Spleen (tissue), 11 donors: ENCODE data around the gene PDCL3. TPM values are rescaled to one million over a fixed set of nuclear protein-coding genes. Genes with fewer than 3 reads are reported as not detected.

Source experiments
- DNase-seq: peaks from one replicate; pipeline ENCODE4 v3.0.0-alpha.2; 2020
- H3K27ac ChIP-seq, 8 donors: fragments of 200-600 bp; sonication (generic) in 7 of 8; 1 replicate in 4 of 8; 2 replicates in 4 of 8; pipeline versions ENCODE4 v1.5.0 to v1.8.0; 2016 to 2021; ENCODE audit warnings: inconsistent platforms in 4 of 8, mild to moderate bottlenecking in 4 of 8, moderate library complexity in 1 of 8
- H3K27me3 ChIP-seq, 7 donors: fragments of 200-600 bp; sonication (generic) in 6 of 7; replicated peaks in 1 of 7; 1 replicate in 4 of 7; 2 replicates in 3 of 7; pipeline versions ENCODE4 v1.5.0 to v1.8.0; 2016 to 2021; ENCODE audit warnings: inconsistent platforms in 3 of 7, mild to moderate bottlenecking in 1 of 7
- H3K36me3 ChIP-seq, 6 donors: fragments of 200-600 bp; sonication (generic) in 5 of 6; 1 replicate in 4 of 6; 2 replicates in 2 of 6; pipeline versions ENCODE4 v1.5.0 to v1.8.0; 2016 to 2021; ENCODE audit warnings: inconsistent platforms in 2 of 6
- H3K4me1 ChIP-seq, 6 donors: fragments of 200-600 bp; sonication (generic) in 5 of 6; 1 replicate in 3 of 6; 2 replicates in 3 of 6; pipeline versions ENCODE4 v1.5.0 to v1.8.0; 2016 to 2021; ENCODE audit warnings: inconsistent platforms in 3 of 6
- H3K4me3 ChIP-seq, 8 donors: fragments of 200-600 bp; sonication (generic) in 7 of 8; 1 replicate in 4 of 8; 2 replicates in 4 of 8; pipeline versions ENCODE4 v1.5.0 to v1.8.0; 2016 to 2021; ENCODE audit warnings: inconsistent platforms in 4 of 8, mild to moderate bottlenecking in 4 of 8, moderate library complexity in 2 of 8
- H3K9me3 ChIP-seq, 8 donors: fragments of 200-600 bp; sonication (generic) in 7 of 8; 1 replicate in 4 of 8; 2 replicates in 4 of 8; pipeline versions ENCODE4 v1.5.0 to v1.8.0; 2016 to 2021; ENCODE audit warnings: inconsistent platforms in 4 of 8
- CTCF ChIP-seq, 11 experiments: fragments of 200-600 bp in 7 of 11; fragments of 450-650 bp in 4 of 11; sonication (generic) in 4 of 11; IDR thresholded peaks in 8 of 11; conservative IDR thresholded peaks in 3 of 11; 1 replicate in 7 of 11; 2 replicates in 4 of 11; pipeline versions ENCODE4 v1.4.0 to v1.8.0; 2016 to 2021; ENCODE audit warnings: antibody characterized with exemption in 11 of 11, inconsistent platforms in 4 of 11, mild to moderate bottlenecking in 1 of 11
- POLR2A ChIP-seq, 3 donors: fragments of 450-650 bp; IDR thresholded peaks; one replicate each; pipeline ENCODE4 v1.5.1; 2017; ENCODE audit warnings: antibody characterized with exemption in 3 of 3, mild to moderate bottlenecking in 1 of 3
- POLR2AphosphoS5 ChIP-seq, 3 donors: sonication (generic); formaldehyde crosslinking; IDR thresholded peaks; one replicate each; pipeline ENCODE4 v1.5.1; 2017; ENCODE audit warnings: antibody characterized with exemption in 3 of 3
- WGBS, 5 donors: extraction: QIAGEN DNeasy Blood & Tissue Kit in 3 of 5; methylation state at CpG; one replicate each; pipeline versions ENCODE4 v1.1.5 to v1.1.7; 2013 to 2018; 5-methylcytosine and 5-hydroxymethylcytosine counted together
- intact Hi-C: fragments of 100-400 bp; cut with DNase I; formaldehyde crosslinking; loops from one replicate; pipeline ENCODE4 v1.15.0; 2023; ENCODE audit warnings: low total_unique reads
- polyA plus RNA-seq, 3 donors: library from polyadenylated mRNA; stranded (reverse); fragments of 200-250 nt; gene quantifications; one replicate each; pipeline ENCODE4 v1.2.1, GENCODE V29; 2013
- total RNA-seq, 7 donors: library from RNA; depleted of rRNA in 3 of 7; stranded (reverse); fragments of >200 nt in 3 of 7; fragmentation: NEBNext Ultra II Directional in 4 of 7; extraction: Animal tissue kit (Norgen Biotek cat#: 25700) in 4 of 7; gene quantifications; one replicate each; pipeline versions ENCODE4 v1.1.0 to v1.2.1, GENCODE V29; 2016 to 2021
- donor health status: healthy with polysubstance abuse.
- donor health status: DM: no; HTN: no; CAD: no; lungs with moderate emphysema.
- donor health status: DM: no; HTN: no; CAD: no.
- donor health status: Bipolar disorder and iron deficiency.
- donor health status: healthy.
- donor health status: DM: no; HTN: no; CAD: no.
- donor health status: DM: yes; HTN: yes; CAD: no.

PDCL3 gene
- total and polyA plus RNA-seq, 10 donors: 9.4 to 25.1 (median 13.5) TPM

- no peaks in the 10 kb centered on the region for H3K9me3 ChIP-seq
- intact Hi-C loops: no loop called here
- H3K4me3 ChIP-seq: no peak overlapping the region
- H3K36me3 ChIP-seq: no peaks in the 10 kb centered on the region
- no peaks in the 10 kb centered on the region for H3K4me1 ChIP-seq
- no peak overlapping the region for H3K27ac ChIP-seq
- 44 to 53% (median 50%) methylated on average over 1 of the region's 1 CpG for WGBS, 5 donors
- no peak for DNase-seq
- H3K27me3 ChIP-seq: no peaks in the 10 kb centered on the region
- TF ChIP-seq CTCF (IDR thresholded peaks at IDR 0.05 in 8 of 11, conservative IDR thresholded peaks at IDR 0.05 in 3 of 11) (no peak), POLR2AphosphoS5 (IDR thresholded peaks at IDR 0.05) (no peak), POLR2A (IDR thresholded peaks at IDR 0.05) (no peak)
Observed at GRCh38 chr2:100539221-100539620, 23.6 kb upstream of the PDCL3 start.

- no peak for TF ChIP-seq POLR2AphosphoS5 (IDR thresholded peaks at IDR 0.05)
- TF ChIP-seq POLR2A (IDR thresholded peaks at IDR 0.05): no peak
- TF ChIP-seq CTCF (IDR thresholded peaks at IDR 0.05 in 8 of 11, conservative IDR thresholded peaks at IDR 0.05 in 3 of 11): no peak
- H3K9me3 ChIP-seq: no peaks in the 10 kb centered on the region
- H3K27ac ChIP-seq: no peak overlapping the region
- WGBS, 5 donors: 55 to 70% (median 61%) methylated on average over 3 of the region's 3 CpGs
- peaks cover 0 to 6% (median 0%) of the 10 kb centered on the region in 7 donors for H3K27me3 ChIP-seq
- intact Hi-C loops: no loop called here
- no peaks in the 10 kb centered on the region for H3K36me3 ChIP-seq
- DNase-seq: no peak
- no peak overlapping the region for H3K4me3 ChIP-seq
- no peaks in the 10 kb centered on the region for H3K4me1 ChIP-seq
Observed at GRCh38 chr2:100541404-100541803, 21.4 kb upstream of the PDCL3 start.

- Histone ChIP-seq H3K36me3 (no peaks in the 10 kb centered on the region), H3K27me3 (peaks cover 0 to 9% (median 0%) of the 10 kb centered on the region in 7 donors), H3K27ac (no peak overlapping the region), H3K4me3 (no peak overlapping the region), H3K9me3 (no peaks in the 10 kb centered on the region), H3K4me1 (no peaks in the 10 kb centered on the region)
- intact Hi-C loops: no loop called here
- WGBS, 5 donors: 93 to 97% (median 94%) methylated on average over 6 of the region's 6 CpGs
- no peak for TF ChIP-seq POLR2AphosphoS5 (IDR thresholded peaks at IDR 0.05)
- TF ChIP-seq CTCF (IDR thresholded peaks at IDR 0.05 in 8 of 11, conservative IDR thresholded peaks at IDR 0.05 in 3 of 11): no peak
- no peak for TF ChIP-seq POLR2A (IDR thresholded peaks at IDR 0.05)
- no peak for DNase-seq
Observed at GRCh38 chr2:100542418-100542817, 20.4 kb upstream of the PDCL3 start.

- Histone ChIP-seq H3K27me3 (peaks cover 0 to 9% (median 0%) of the 10 kb centered on the region in 7 donors), H3K4me3 (no peak overlapping the region), H3K36me3 (no peaks in the 10 kb centered on the region), H3K27ac (no peak overlapping the region), H3K4me1 (no peaks in the 10 kb centered on the region), H3K9me3 (no peaks in the 10 kb centered on the region)
- intact Hi-C loops: no loop called here
- TF ChIP-seq POLR2A (IDR thresholded peaks at IDR 0.05) (no peak), POLR2AphosphoS5 (IDR thresholded peaks at IDR 0.05) (no peak), CTCF (IDR thresholded peaks at IDR 0.05 in 8 of 11, conservative IDR thresholded peaks at IDR 0.05 in 3 of 11) (no peak)
- 80 to 86% (median 83%) methylated on average over 7 of the region's 7 CpGs for WGBS, 5 donors
- DNase-seq: no peak
Observed at GRCh38 chr2:100544911-100545596, 17.7 kb upstream of the PDCL3 start.
